Right kidney (tissue), 1 donor: ENCODE measurements around the gene SCN1B.
"Not testable (repeated sequence)": the region's sequence is repeated elsewhere in the genome, so short reads cannot be mapped to it uniquely, and the experiment has no call there.

ENCODE experiments used
- DNase-seq: peaks from one replicate; pipeline ENCODE4 v3.0.0-alpha.2; 2016

The SCN1B gene

DNA sequence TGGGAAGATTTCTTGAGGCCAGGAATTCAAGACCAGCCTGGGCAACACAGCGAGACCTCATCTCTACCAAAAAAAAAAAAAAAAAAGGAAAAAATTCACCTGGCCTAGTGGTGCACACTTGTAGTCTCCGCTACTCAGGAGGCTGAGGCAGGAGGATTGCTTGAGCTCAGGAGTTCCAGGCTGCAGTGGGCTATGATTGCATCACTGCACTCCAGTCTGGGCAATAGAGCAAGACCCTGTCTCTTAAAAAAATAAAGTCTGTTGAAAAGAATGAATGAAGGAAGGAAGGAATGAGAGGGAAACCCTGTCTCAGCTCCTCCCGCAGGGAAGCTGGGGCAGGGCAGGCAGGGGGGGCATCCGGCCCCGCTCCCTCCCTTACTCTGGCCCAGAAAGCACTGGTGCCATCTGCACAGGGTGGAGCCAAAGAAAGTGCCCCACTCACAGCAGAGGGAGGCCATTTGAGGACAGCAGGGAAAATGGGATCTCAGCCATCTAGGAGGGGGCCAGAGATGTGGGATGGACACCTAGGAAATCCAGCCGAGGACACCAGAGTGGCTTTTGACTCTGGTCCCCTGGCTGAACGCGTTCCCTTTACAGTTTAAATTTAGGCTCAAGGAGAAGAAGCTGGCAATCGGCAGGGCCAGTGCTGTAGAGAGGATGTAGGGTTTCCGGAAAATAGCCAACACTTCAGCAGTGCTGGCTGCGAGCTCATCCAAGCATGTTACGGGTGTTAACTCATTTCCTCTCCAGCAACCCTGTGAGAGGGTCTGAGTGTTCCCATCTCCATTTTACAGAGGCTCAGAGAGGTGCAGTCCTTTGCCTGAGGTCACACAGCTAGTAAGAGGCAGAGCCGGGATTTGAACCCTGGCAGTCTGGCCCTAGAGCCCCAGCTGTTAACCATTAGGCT is 7.7 kb downstream of the SCN1B start:
- DNase-seq: no peak

DNA sequence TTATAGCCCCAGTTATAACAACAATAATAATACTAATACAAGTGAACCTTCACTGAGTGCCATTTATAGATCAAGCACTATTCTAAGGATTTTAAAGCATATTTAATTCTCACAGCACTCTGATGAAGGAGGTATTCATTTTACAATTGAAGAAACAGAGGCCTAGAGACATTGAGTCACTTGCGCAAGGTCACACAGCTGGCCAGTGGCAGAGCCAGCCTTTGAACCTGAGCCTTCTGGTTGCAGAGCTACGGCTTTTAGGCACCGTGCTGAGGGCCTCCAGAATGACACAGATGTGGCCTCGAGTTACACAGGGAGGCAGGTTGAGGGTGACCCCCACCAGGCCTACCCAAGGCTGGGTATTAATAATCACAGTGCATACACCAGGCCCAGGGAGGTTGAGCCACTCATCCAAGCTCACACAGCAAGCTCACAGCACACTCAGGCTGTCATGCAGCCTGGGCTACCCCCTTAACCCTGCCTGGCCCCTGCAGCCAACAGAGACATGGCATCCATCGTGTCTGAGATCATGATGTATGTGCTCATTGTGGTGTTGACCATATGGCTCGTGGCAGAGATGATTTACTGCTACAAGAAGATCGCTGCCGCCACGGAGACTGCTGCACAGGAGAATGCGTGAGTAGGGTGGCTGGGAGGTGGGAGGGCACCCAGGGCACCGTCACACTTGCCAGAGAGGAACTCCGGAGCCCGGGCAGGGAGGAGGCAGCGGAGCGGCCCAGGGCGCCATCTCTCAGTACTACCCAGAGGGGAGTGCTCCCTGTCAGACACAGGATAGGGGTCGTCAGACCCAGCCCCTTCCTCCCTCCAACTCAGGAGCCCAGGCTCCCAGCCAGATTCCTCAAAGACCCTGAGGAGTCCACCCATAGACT is 8.6 kb downstream of the SCN1B start:
- DNase-seq: peak; percentile 59

DNA sequence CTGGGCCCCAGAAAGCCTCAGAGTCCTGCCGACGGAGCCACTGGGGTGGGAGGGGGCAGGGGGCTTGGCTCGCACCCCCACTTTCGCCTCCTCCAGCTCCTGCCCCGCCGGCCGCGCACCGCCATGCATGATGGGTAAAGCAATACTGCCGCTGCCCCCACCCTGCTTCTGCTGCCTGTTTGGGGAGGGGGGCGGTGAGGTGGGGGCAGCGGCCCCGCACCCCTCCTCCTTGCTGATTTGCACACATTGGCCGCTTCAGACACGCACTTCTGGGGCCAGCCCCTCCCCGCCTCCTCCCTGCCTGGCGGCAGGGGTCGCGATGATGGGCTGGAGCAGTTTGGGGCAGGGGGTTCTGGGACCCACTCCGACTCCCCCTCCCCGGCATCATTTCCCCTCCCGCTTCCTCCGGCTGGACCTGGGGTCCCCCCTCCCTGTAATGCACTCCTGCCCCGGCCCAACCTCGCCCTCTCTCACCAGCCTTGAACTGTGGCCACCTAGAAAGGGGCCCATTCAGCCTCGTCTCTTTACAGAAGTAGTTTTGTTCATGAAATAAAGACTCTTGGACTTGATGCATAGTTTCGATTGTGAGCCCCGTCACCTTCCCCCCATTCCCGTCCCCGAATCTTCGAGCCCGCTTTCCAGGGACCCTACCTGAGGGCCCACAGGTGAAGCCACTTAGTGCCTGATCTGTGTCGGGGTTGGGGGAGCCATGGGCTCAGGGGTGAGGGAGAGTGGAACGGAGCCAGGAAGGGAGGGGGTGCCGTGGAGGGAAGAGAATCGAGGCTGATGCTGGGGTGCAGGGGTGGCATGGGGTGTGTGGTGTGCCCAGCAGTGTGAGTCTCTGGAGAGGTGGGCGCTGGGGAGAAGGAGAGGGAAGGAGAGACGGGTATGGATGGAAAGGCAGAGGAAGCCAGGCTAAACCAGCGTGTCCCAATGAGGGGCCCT is 9.9 kb downstream of the SCN1B start:
- peak; percentile 59 for DNase-seq

DNA sequence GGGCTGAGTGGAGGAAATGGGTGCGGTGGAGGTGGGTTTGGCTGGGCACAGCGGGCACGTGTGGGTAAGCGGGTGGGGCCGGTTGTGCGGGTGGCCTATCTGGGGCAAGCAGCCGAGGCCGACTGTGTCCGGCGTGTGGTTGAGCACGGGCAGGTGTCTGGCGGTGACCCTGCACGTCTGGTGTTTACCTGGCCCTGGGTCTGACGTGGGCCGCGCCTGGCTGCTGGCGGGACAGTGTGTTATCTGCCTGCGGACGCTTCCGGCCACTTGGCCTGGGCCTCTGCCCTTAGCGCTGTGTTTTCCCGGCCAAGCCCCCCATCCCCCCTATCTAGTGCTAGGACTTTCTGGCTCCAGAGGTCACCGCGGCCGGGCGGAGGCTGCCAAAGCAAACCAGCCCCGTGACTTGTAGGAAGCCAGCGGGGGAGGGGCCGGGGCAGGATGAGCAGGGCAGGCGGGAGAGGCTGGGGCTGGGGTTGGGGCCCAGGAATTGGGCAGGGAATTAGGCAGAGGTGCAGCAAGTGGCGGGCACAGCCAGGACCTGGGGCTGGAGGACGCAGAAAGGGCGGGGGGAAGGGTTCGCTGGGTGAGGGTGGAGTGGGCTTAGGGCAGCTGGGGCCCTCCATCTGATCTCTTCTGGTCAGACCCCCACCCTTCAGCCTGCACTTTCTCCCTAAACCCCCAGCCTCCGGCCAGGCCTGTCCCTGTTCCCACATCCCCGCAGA is 10.7 kb downstream of the SCN1B start:
- DNase-seq: peak; percentile 62

DNA sequence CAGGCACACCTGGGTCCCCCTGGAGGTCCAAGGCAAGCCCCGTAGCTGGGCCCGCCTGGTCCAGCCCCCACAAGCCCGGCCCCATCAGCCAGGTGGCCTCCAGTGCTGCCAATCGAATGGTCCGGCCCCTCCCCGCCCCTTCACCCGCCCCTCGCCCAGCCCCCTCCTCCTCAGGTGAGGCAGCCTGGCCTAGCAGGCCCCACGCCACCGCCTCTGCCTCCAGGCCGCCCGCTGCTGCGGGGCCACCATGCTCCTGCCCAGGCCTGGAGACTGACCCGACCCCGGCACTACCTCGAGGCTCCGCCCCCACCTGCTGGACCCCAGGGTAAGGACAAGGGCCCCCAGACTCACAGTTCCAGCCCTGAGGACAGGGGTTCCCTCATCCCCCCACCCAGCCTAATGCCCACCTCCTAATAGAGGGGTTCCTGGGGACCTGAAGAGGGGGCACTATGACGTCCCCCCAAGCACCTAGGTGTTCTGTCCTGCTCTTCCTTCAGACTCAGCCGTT is 11.3 kb downstream of the SCN1B start, which contains the start of gene HPN:
Gene HPN, plus strand, starts transcription at position 174 of the 508 bp plus-strand sequence. CDS start 786 bp downstream, outside the sequence.
- peak; percentile 44 for DNase-seq

DNA sequence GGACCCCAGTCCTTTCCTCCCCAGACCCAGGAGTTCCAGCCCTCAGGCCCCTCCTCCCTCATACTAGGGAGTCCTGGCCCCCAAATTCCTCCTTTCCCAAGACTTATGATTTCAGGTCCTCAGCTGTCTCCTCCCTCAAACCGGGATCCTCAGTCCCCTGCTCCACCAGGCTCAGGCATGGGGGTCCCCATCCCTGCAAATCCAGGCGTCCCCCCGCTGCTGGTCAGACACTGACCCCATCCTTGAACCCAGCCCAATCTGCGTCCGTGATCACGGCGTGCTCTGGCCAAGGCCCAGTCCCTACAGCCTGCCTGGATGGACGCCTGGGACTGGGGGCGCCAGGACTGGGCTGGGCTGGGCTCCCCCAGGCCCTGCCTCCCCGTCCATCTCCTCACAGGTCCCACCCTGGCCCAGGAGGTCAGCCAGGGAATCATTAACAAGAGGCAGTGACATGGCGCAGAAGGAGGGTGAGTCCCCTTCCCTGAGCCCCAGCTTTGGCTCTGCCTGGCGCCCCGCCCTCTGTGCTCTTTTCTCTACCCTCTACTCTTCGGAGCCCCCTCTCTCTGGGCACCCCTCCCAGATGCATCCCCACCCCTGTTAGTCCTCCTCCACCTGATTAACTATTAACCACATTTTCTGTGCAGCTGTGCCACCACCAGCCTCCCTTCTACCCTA is 11.9 kb downstream of the SCN1B start:
- no peak for DNase-seq

DNA sequence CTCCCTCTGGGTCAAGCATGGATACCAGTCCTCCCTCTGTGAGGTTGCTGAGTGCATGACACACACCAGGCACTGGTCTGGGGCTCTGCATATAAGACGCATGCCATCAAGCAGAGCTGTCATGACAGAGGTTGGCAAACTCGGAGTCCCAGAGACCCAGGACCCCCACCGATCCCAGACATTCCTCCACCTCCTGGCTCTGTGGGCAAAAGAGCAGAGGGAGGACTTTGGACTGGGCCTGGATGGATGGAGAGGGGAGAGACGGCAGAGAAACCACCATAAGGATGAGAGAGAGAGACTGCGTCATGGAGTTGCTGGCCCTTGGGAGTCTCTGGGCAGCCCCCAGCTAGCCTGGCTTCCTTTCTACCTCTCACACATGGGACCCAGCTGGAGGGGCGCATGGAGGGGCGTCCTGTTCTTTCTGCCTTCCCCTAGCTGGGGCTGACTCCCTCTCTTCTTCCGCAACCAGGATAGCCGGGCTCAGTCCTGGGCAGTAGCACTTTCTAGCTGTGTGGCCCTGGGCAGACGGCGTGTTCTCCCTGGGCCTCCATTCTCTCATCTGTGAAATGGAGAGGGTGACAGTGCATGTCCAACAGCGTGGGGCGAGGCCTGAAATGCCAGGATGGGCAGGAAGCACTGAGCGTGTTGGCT is 12.8 kb downstream of the SCN1B start:
- no peak for DNase-seq

DNA sequence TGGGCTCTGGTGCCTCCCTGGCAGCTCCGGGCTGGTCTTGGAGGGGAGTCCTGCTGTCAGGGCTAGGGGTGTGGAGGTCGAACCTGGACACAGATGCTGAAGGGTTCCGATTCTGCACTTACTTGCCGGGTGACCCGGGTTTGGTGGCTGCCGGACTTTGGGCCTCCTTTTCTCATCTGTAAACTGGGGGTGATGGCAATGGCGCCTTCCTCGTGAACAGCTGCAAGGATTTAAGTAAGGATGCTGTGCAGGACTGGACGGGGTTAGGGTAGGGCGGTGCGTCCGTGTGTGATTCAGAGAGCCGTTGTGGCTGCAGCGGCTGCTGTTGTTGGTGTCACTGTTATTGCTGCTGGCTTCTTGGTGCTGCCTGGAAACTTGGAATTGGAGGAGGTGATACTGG is 13.6 kb downstream of the SCN1B start:
- no peak for DNase-seq

DNA sequence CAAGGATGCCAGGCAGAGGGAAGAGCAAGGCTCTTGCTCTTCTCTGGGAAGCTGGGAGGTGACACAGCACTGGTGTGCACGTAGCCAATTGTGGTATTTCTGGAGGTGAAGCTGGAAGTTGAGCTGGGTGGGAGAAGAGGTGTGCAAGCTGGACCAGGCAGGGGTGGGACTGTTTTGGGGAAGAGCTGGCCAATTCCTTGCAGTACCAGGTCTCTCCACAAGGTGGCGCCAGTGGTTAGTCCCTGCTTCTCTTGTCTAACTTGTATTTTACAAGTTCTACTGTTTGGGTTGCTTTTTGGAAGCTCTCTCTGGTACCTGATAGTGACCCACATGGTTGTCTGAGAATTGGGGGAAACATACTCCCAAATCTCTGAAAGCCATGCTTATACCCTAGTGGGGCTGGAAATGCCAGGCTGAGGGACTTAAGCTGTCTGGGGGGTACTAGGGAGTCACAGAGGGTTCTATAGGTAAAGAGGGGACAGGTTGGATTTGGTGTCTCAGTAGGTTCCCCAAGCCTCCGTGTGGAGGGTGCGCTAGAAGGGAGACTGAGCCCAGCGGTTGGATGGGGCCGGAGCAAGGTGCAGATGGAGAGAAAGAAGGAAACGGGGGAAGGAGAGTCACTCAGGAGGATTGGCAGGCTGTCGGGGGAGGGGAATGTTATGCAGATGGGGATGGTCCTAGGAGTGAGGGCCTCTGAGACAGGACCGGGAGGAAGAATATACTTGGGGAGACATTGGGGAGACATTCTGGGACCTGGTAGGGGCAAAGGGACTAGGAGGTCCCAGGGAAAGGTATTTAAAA is 14.2 kb downstream of the SCN1B start:
- DNase-seq: no peak

DNA sequence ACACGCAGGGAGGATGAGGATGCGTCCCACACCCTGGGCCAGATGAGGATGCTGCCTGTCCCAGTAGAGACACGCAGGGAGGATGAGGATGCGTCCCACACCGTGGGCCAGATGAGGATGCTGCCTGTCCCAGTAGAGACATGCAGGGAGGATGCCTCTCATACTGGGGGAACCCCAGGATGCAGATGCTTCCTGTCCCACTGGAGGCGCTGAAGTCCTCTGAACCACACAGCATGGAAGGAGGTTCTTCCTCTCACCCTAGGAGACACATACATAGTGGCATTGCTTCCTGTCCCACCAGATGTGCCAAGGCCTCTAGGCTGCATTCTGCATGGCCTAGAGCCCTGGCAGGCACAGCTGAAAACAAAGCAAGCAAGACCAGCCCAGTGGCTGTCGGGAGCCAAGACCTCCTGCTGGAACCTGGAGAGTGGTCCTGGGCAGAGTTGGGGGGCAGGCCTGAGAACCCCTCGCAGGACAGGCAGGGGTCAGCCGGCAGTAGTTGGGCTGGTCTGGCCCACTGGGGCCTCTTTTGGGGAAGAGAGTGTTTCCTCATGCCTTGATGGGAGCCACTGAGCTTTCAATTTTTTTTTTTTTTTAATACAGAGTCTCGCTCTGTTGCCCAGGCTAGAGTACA is 15.5 kb downstream of the SCN1B start:
- DNase-seq: no peak

DNA sequence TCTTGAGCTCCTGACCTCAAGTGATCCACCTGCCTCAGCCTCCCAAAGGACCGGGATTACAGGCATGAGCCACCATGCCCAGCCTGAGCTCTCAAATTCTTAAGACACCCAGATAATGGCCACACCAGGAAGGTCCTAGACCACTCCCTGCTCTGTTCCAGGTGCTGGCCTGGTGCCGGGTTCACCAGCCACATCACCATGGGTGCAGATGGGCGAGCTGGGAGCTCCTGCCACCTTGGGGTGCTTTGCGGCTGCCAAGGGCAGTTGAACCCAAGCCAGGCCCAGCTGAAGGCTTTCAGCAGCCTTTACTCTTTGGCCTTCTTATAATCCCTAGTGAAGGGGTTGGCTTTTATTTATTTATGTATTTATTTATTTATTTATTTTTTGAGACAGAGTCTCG is 16.2 kb downstream of the SCN1B start:
- no peak for DNase-seq

DNA sequence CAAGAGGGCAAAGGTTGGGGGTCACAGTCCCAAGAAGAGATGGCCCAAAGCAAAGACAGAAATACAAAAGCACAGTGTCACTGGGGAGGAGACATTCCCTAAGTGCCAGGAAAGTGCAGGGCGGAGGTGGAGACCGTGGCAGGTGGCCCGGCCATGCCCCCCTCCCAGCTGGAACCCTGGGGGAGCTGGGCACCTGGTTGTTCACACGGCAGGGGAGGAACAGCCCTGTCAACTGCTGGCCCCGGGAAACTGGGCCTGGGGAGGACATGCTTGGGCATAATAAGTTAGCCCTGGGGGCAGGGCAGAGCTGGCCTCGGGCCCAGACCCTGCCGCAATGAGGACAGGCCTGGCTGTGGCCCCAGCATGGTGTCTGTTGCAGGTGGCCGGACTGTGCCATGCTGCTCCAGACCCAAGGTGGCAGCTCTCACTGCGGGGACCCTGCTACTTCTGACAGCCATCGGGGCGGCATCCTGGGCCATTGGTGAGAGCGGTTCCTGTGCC is 18.7 kb downstream of the SCN1B start:
- DNase-seq: no peak

DNA sequence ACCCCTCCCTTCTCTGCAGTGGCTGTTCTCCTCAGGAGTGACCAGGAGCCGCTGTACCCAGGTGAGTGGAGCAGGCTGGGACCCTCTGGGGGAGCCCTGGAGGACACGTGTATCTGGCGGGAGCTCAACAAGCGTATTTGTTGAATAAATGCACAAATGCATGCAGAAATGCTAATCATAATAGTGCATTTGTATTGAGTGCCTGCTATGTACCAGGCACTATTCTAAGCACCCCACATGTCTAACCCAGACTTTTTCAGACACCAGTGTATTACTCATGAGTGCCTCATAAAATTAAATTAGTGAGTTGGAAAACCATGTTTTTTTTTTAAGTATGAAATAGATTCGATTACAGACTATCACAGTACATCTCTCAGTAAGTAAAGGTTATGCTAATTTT is 19.2 kb downstream of the SCN1B start:
- DNase-seq: no peak

DNA sequence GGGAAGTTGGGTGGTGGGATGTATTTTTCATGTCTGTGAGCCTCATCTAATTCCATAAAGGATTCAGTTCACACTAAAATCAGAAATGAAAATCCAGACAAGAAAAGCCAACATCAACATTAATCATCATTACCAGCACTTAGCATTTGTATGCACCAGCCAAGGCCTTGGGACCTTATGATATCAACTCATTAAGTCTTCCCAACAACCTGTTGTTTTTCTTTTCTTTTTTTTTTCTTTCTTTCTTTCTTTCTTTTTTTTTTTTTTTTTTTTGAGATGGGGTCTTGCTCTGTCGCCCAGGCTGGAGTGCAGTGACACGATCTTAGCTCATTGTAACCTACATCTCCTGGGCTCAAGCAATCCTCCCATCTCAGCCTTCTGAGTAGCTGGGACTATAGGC is 20.4 kb downstream of the SCN1B start:
- DNase-seq: not testable (repeated sequence)

DNA sequence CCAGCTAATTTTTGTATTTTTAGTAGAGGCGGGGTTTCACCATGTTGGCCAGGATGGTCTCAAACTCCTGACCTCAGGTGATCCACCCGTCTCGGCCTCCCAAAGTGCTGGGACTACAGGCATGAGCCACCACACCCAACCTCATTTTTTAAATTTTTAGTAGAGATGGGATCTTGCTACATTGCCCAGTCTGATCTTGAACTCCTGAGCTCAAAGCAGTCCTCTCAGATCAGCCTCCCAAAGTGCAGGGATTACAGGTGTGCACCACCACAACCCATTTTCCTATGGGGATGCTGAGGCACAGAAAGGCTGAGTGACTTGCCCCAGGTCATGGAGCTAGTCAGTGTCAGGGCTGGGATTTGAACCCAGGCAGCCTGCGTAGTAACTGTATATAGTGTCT is 21.0 kb downstream of the SCN1B start:
- DNase-seq: not testable (repeated sequence)

DNA sequence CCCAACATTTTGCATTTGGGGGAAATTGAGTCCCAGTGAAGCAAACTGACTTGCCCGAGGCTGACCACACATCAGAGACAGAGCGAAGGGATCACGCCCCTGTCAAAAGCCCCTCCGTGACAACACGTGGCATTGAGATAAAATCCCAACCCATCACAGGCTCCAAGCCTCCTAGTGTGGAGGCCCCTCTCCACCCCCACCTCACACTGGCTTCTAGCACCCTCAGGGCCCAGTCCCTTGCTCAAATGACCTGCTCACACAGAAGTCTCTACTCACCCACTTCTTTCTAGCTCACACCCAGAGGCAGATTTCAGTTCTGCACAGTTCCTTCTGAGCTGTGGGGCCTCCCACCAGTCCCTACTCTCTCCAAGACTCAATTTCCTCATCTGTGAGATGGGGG is 21.5 kb downstream of the SCN1B start:
- no peak for DNase-seq

DNA sequence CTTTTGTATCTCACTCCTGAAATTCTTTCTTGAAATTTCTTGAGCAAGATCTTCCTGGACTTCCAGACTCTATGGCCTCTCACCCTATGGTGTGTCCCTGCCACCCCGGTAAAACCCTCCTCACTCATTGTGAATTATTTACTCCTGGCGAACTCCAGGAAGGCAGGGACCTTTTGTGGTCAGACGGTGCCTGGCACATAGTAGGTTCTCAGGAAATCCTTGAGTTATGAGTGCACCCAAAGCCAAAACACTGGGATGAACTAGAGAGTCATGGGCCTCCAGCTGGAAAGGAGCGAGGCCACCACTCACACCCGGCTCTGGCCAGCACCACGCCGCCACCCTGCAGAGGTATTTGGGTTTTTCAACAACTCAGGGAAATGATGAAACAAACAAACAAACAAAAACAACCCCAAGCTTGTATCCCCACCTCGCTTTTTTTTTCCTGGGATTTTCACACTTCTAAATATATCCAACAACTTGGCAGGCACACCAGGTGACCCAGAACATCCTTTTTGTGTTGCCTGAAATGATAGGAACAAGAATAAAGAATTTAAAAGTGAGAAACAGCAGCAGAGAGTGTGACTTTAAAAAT is 22.4 kb downstream of the SCN1B start:
- no peak for DNase-seq
